ENCODE data around the gene KLHL5.

The KLHL5 gene

DNA sequence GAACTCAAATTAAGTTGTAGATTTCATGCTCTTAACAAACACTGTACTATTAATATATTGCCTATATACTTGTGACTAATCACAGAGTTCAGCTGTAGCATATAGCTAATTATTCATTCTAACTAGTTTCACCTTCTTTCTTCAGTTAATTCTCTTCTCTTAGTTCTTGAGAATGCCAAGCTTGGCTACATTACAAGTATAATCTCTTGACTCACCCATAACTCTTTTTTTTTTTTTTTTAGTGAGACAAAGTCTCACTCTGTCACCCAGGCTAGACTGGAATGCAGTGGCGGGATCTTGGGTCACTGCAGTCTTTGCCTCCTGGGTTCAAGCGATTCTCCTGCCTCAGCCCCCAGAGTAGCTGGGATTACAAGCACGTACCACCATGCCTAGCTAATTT is 5.4 kb downstream of the KLHL5 start:
- no peak overlapping the region for H2AFZ ChIP-seq (ENCODE audit: insufficient read depth, low read length, poor library complexity)
- DNase-seq: no peak
- no peaks in the 10 kb centered on the region for H3K27me3 ChIP-seq (ENCODE audit: insufficient read depth, low read length)
- no peaks in the 10 kb centered on the region for H3K79me2 ChIP-seq (ENCODE audit: control insufficient read depth, insufficient read depth, low read length, poor library complexity)
- no peak overlapping the region for H3K4me3 ChIP-seq (ENCODE audit: low read depth, low read length)
- H3K79me1 ChIP-seq (ENCODE audit: low read length): no peaks in the 10 kb centered on the region
- H2BK120ac ChIP-seq (ENCODE audit: insufficient read depth, low read length, poor library complexity): no peak overlapping the region
- no peak overlapping the region for H4K12ac ChIP-seq (ENCODE audit: low read depth, low read length)
- H2AK5ac ChIP-seq (ENCODE audit: low read length): no peak overlapping the region
- no peak overlapping the region for H2BK12ac ChIP-seq (ENCODE audit: low read length)
- no peaks in the 10 kb centered on the region for H3K9me3 ChIP-seq (ENCODE audit: insufficient read depth, low read depth, low read length)
- H3K27ac ChIP-seq (ENCODE audit: low read depth, low read length): no peak overlapping the region
- H3K36me3 ChIP-seq (ENCODE audit: control insufficient read depth in 1 of 2, insufficient read depth in 2 of 2, low read length in 2 of 2): no peaks in the 10 kb centered on the region
- no peak overlapping the region for H3K9ac ChIP-seq (ENCODE audit: low read length)
- H3K4me1 ChIP-seq (ENCODE audit: control insufficient read depth in 1 of 2, insufficient read depth in 2 of 2, low read length in 2 of 2): peaks cover 0 to 4% of the 10 kb centered on the region in 2 experiments
- H3K14ac ChIP-seq (ENCODE audit: low read length): no peak overlapping the region
- H3K4ac ChIP-seq (ENCODE audit: low read depth, low read length): no peak overlapping the region
- WGBS (ENCODE audit: extremely low coverage, insufficient coverage, insufficient read length): no CpG with 5 or more reads among the region's 3 CpGs
- H3K23ac ChIP-seq (ENCODE audit: low read length): no peak overlapping the region
- no peak overlapping the region for H3K18ac ChIP-seq (ENCODE audit: low read length)
- no peak overlapping the region for H4K8ac ChIP-seq (ENCODE audit: low read depth, low read length)
- no peak overlapping the region for H2BK5ac ChIP-seq (ENCODE audit: low read depth, low read length, poor library complexity)
- no peak overlapping the region for H3K4me2 ChIP-seq (ENCODE audit: low read length)
- H4K91ac ChIP-seq (ENCODE audit: low read depth, low read length): no peak overlapping the region

GRCh38 chr4:39068907-39069306 is 6.9 kb downstream of the KLHL5 start:
- Histone ChIP-seq H2AFZ (ENCODE audit: insufficient read depth, low read length, poor library complexity) (no peak overlapping the region), H2BK120ac (ENCODE audit: insufficient read depth, low read length, poor library complexity) (no peak overlapping the region), H3K9me3 (ENCODE audit: insufficient read depth, low read depth, low read length) (no peaks in the 10 kb centered on the region), H3K4me2 (ENCODE audit: low read length) (no peak overlapping the region), H3K27me3 (ENCODE audit: insufficient read depth, low read length) (no peaks in the 10 kb centered on the region), H3K79me2 (ENCODE audit: control insufficient read depth, insufficient read depth, low read length, poor library complexity) (no peaks in the 10 kb centered on the region), H3K4me3 (ENCODE audit: low read depth, low read length) (no peak overlapping the region), H3K14ac (ENCODE audit: low read length) (no peak overlapping the region), H4K12ac (ENCODE audit: low read depth, low read length) (no peak overlapping the region), H3K23ac (ENCODE audit: low read length) (no peak overlapping the region), H4K8ac (ENCODE audit: low read depth, low read length) (no peak overlapping the region), H3K9ac (ENCODE audit: low read length) (no peak overlapping the region), H2BK12ac (ENCODE audit: low read length) (no peak overlapping the region), H2BK5ac (ENCODE audit: low read depth, low read length, poor library complexity) (no peak overlapping the region), H3K4ac (ENCODE audit: low read depth, low read length) (no peak overlapping the region), H4K91ac (ENCODE audit: low read depth, low read length) (no peak overlapping the region), H2AK5ac (ENCODE audit: low read length) (no peak overlapping the region), H3K27ac (ENCODE audit: low read depth, low read length) (no peak overlapping the region), H3K18ac (ENCODE audit: low read length) (no peak overlapping the region), H3K4me1 (ENCODE audit: control insufficient read depth in 1 of 2, insufficient read depth in 2 of 2, low read length in 2 of 2) (no peaks in the 10 kb centered on the region), H3K79me1 (ENCODE audit: low read length) (no peaks in the 10 kb centered on the region), H3K36me3 (ENCODE audit: control insufficient read depth in 1 of 2, insufficient read depth in 2 of 2, low read length in 2 of 2) (no peaks in the 10 kb centered on the region)
- WGBS (ENCODE audit: extremely low coverage, insufficient coverage, insufficient read length): no CpG with 5 or more reads among the region's 3 CpGs
- DNase-seq: peak; percentile 17 to 57

GRCh38 chr4:39078829-39079228 is 16.8 kb downstream of the KLHL5 start:
- no peak overlapping the region for H4K12ac ChIP-seq (ENCODE audit: low read depth, low read length)
- WGBS (ENCODE audit: extremely low coverage, insufficient coverage, insufficient read length): no CpG with 5 or more reads among the region's 2 CpGs

GRCh38 chr4:39083164-39083563 is 21.1 kb downstream of the KLHL5 start:
- H2AK5ac ChIP-seq (ENCODE audit: low read length): no peak overlapping the region
- H3K23ac ChIP-seq (ENCODE audit: low read length): no peak overlapping the region

More at GRCh38 chr4:39078829-39079228, 16.8 kb downstream of the KLHL5 start:
- Histone ChIP-seq H3K9ac (ENCODE audit: low read length) (no peak overlapping the region), H3K4me2 (ENCODE audit: low read length) (no peak overlapping the region), H3K27ac (ENCODE audit: low read depth, low read length) (no peak overlapping the region), H2BK5ac (ENCODE audit: low read depth, low read length, poor library complexity) (no peak overlapping the region), H3K79me2 (ENCODE audit: control insufficient read depth, insufficient read depth, low read length, poor library complexity) (no peaks in the 10 kb centered on the region), H3K4me1 (ENCODE audit: control insufficient read depth in 1 of 2, insufficient read depth in 2 of 2, low read length in 2 of 2) (no peaks in the 10 kb centered on the region), H3K14ac (ENCODE audit: low read length) (no peak overlapping the region), H2BK12ac (ENCODE audit: low read length) (no peak overlapping the region), H3K4me3 (ENCODE audit: low read depth, low read length) (no peak overlapping the region), H2BK120ac (ENCODE audit: insufficient read depth, low read length, poor library complexity) (no peak overlapping the region), H2AFZ (ENCODE audit: insufficient read depth, low read length, poor library complexity) (no peak overlapping the region), H3K4ac (ENCODE audit: low read depth, low read length) (no peak overlapping the region), H4K91ac (ENCODE audit: low read depth, low read length) (no peak overlapping the region), H3K36me3 (ENCODE audit: control insufficient read depth in 1 of 2, insufficient read depth in 2 of 2, low read length in 2 of 2) (peaks cover 0 to 4% of the 10 kb centered on the region in 2 experiments), H4K8ac (ENCODE audit: low read depth, low read length) (no peak overlapping the region), H3K79me1 (ENCODE audit: low read length) (no peaks in the 10 kb centered on the region), H3K9me3 (ENCODE audit: insufficient read depth, low read depth, low read length) (no peaks in the 10 kb centered on the region), H3K23ac (ENCODE audit: low read length) (no peak overlapping the region), H2AK5ac (ENCODE audit: low read length) (no peak overlapping the region), H3K18ac (ENCODE audit: low read length) (no peak overlapping the region), H3K27me3 (ENCODE audit: insufficient read depth, low read length) (no peaks in the 10 kb centered on the region)
- no peak for DNase-seq

More at GRCh38 chr4:39083164-39083563, 21.1 kb downstream of the KLHL5 start:
- no peak overlapping the region for H2BK12ac ChIP-seq (ENCODE audit: low read length)
- H3K36me3 ChIP-seq (ENCODE audit: control insufficient read depth in 1 of 2, insufficient read depth in 2 of 2, low read length in 2 of 2): peaks cover 0 to 5% of the 10 kb centered on the region in 2 experiments
- no peak overlapping the region for H3K27ac ChIP-seq (ENCODE audit: low read depth, low read length)
- H2AFZ ChIP-seq (ENCODE audit: insufficient read depth, low read length, poor library complexity): no peak overlapping the region
- H3K79me1 ChIP-seq (ENCODE audit: low read length): no peaks in the 10 kb centered on the region
- no peaks in the 10 kb centered on the region for H3K27me3 ChIP-seq (ENCODE audit: insufficient read depth, low read length)
- no peak overlapping the region for H3K4me3 ChIP-seq (ENCODE audit: low read depth, low read length)
- H4K12ac ChIP-seq (ENCODE audit: low read depth, low read length): no peak overlapping the region
- no peak for DNase-seq
- H3K18ac ChIP-seq (ENCODE audit: low read length): no peak overlapping the region
- H3K9me3 ChIP-seq (ENCODE audit: insufficient read depth, low read depth, low read length): no peaks in the 10 kb centered on the region
- H2BK5ac ChIP-seq (ENCODE audit: low read depth, low read length, poor library complexity): no peak overlapping the region
- H3K4me1 ChIP-seq (ENCODE audit: control insufficient read depth in 1 of 2, insufficient read depth in 2 of 2, low read length in 2 of 2): no peaks in the 10 kb centered on the region
- no peak overlapping the region for H4K8ac ChIP-seq (ENCODE audit: low read depth, low read length)
- H3K14ac ChIP-seq (ENCODE audit: low read length): no peak overlapping the region
- H3K4ac ChIP-seq (ENCODE audit: low read depth, low read length): no peak overlapping the region
- no peak overlapping the region for H3K4me2 ChIP-seq (ENCODE audit: low read length)
- no peak overlapping the region for H3K9ac ChIP-seq (ENCODE audit: low read length)
- H2BK120ac ChIP-seq (ENCODE audit: insufficient read depth, low read length, poor library complexity): no peak overlapping the region
- H3K79me2 ChIP-seq (ENCODE audit: control insufficient read depth, insufficient read depth, low read length, poor library complexity): no peaks in the 10 kb centered on the region
- no peak overlapping the region for H4K91ac ChIP-seq (ENCODE audit: low read depth, low read length)
